Activated T-cell treated with anti-CD3 and anti-CD28 coated beads for 48 hours (primary cell): Measurements from ENCODE around the gene FAM204A.

Source experiments
- DNase-seq: peaks from one replicate; pipeline ENCODE4 v3.0.0-alpha.2; 2020; ENCODE audit warnings: low read depth

Gene FAM204A

GRCh38 chr10:118332236-118332635 is 9.9 kb downstream of the FAM204A start:
- DNase-seq, result no peak

DNA sequence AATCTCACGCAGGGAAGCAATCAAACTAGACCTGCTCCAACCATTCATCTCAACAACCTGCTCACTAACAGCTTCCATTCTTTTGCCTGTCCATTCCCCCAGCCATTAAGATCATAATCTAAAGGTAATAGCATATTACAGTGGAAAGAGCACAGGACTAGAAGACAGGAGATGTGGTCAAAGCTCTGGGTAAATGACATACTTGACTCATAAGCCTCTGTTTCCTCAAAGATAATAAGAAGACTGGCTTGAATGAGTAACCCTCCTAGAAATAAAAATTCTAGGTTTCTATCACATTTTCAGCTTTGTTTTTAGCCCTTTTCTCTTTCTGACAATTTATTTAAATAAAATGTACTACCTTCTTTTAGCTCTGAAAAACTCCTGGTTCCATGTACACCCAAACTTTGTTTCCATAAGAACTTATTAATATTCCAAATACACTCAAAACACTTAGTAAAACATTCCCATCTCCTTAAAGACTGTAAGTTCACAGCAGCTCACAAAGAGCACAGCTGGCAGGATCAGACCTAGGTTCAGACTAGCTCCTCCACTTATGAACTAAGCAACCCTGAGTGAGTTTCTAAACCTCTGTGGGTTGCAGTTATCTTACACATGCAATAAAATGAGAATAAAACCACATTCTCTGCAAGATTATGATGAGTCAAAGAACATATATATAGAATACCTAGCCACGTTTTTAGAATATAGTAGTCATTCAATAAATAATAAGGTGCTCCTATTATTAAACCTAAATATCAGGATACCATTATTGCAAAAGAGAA is 11.6 kb downstream of the FAM204A start:
- no peak for DNase-seq

DNA sequence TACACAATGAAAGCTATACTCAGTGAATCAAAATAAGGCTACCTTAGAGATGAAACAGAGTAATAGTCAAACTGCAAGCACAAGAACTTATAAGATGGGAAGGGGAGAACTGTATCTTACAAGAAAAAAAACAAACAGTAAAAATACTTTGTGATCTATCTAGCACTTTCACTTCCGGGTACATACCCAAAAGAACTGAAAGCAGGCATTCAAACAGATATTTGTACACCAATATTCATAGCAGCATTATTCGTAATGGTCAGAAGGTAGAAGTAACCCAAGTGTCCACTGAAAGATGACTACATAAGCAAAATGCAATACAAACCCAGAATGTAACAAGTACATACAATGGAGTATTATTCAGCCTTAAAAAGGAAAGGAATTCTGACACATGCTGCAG is 18.0 kb downstream of the FAM204A start:
- no peak for DNase-seq

- no peak for DNase-seq
Observed at GRCh38 chr10:118321724-118322575, 20.2 kb downstream of the FAM204A start.

DNA sequence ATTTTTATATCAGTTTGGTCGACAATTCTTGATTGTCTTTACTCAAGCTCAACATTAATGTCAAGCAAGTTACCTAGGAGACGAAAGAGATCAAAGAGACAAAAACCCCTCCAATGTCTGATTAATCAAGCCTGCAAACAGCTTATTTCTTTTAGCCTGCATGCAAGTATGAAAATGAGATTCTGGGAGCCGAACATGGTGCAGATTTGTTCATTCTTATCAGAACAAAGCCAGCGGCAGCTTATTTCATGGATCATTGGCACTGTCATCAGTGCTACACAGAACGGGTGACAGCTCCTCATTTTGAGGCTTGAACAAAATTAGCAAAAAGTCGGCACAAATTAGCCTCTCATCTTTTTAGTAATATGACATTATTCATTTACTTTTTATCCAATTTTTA is 26.5 kb downstream of the FAM204A start:
- DNase-seq, result no peak

DNA sequence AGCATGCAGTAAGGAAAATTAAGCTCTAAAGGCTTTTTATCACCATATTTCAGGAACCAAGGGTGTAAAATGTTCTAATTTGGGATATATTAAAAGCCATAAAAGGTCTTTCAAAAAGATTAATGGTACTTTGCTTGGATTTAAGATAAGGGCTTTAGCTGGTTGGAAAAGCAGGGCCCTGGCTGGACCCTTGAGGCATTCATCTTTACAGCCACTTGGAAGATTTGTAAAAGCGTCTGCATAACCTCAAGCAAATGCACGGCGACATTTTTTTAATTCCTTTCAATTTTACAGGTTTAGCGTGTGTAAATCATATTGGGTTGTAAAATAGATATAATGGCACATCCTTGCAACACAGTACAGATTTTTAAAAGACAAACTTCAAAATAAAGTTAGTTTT is 27.2 kb downstream of the FAM204A start:
- no peak for DNase-seq

DNA sequence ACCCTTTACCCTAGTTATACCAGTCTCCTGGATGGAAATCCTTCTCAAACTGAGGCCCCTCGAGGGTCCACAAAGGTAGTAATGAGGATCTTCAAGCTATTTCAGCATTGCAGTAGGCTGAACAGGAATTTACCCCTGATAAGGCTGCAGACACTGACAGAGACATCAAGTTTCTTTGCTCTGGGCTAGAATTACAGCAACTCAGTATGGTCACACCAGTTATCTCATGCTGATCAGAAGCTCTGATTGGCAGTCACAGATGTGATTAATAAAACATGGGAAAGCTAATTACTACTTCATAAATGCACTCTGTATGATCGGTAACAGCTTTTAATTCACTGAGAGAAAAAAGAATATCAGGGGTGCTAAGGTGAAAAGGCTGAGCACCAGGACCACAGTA is 30.6 kb downstream of the FAM204A start:
- DNase-seq, result no peak

DNA sequence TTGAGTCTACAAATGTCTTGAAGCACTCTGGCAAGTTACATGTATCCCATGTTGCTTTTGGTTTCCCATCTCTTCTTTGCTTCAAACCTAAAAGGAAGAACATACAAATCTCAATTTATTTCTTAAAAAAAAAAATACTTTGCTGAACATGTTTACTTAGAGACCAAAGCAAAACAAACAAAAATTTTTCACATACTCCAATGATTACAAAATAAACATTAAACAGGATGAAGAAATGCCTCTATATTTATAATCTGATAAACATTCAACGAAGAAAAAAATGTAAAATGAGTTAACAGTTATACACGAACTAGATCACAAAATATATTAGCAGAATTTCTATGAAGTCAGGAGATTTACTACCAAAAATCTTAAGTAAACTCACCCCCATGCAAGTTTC is 31.3 kb downstream of the FAM204A start:
- no peak for DNase-seq

DNA sequence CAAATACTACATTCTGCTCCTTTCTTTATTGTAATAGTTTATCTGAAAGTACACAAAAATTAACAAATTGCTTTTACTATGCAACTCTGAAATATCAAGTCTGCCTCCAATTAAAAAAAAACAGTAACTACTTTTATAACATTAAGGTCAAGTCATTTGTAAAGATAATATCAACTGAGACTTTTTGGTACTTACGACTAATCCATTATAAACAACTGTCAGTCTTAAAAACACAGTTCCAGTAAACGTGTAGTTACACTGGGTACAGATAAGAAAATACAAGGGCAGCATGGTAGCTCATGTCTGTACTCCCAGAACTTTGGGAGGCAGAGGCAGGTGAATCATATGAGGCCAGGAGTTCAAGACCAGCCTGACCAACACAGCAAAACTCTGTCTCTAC is 32.2 kb downstream of the FAM204A start:
- DNase-seq, result no peak

- no peak for DNase-seq
Observed at GRCh38 chr10:118308664-118309063, 33.5 kb downstream of the FAM204A start.

DNA sequence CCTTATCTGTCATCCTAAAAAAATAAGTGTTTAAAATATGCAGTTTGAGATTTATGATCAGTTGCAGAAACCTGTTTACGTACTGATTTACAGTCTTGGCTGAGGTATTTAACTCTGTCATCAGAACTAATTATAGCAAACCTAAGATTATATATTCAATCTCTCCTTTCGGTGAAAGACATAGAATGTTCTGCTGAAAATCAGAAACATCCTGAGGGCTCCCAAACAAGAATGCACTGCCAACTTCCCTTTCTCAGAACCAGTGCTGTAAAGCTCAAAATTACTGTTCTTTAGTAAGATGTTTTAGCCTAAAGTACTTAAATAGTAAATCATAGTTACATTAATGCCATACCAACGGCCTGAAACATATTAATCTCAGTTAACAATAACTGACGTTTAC is 34.3 kb downstream of the FAM204A start:
- no peak for DNase-seq

- no peak for DNase-seq
Observed at GRCh38 chr10:118307220-118307619, 34.9 kb downstream of the FAM204A start.

- no peak for DNase-seq
Observed at GRCh38 chr10:118305730-118306129, 36.4 kb downstream of the FAM204A start.

DNA sequence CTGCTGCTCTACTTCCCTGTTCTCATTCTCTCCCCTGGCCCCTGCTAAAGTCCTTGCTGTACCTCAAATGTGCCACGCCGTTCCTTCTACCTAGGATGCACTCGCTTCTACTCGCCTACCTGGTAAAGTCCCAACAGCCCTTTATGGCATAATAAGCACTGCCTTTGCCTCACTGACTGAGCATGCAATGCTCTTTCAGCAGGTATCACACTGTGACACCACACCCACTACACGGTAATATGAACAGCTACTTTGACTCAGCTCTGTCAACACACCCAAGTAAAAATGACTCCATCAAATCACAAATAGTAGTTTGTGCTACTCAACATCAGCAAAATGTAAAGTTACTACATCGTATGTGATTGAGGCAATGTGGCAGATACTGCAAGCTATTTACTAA is 37.6 kb downstream of the FAM204A start:
- no peak for DNase-seq

- DNase-seq, result no peak
Observed at GRCh38 chr10:118301211-118301610, 40.9 kb downstream of the FAM204A start.

DNA sequence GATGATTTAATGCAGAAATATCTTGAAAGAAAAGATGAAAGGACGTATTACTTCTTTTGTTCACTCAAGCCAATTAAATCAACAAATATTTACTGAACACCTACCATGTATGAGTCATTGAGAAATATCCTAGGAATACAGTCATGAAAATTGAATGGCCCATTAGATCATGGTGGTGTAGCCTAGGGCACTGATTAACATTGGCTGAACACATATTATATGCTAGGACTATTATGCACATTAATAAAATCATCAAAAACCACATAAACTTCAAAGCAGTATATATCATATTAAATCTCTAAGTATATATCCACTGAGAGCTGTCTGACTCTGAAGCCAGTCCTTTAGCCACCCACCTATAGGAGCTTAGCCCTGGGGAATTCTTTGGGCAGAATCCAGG is 41.8 kb downstream of the FAM204A start:
- no peak for DNase-seq

DNA sequence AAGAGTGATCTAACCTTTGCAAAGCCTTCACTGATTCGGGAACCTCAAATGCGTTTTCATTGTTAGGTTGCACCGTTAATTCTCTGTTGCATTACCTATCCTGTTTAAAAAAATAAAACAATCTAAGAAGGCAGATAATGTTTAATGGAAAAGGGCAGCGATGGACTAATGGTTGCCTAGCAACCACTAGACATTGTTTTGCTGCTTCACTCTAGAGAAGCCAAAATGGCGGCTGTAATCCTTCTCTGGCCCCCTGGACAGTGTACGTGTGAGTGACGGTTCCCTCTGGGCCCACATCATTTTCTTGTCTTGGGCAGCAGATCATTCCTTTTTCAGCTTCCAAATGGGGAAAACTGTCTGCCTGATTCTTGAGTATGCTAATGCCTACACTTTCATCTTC is 43.3 kb downstream of the FAM204A start:
- DNase-seq, result no peak

DNA sequence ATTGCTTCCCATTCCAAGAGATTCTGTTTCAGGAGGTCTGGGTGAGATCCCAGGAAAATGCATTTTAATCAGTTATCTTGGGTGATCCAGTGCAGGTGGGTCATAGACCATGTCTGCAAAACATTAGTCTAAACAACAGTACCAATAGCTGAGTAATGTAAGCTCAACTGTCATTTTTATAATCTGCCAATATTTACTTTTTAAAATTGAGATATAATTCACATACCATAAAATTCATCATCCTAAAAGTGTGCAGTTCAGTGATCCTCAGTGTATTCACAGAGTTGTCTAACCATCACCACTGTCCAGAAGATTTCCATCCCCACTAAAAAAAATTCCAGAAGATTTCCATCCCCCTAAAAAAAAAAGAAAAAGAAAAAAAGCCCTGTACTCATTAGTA is 51.0 kb downstream of the FAM204A start:
- no peak for DNase-seq

DNA sequence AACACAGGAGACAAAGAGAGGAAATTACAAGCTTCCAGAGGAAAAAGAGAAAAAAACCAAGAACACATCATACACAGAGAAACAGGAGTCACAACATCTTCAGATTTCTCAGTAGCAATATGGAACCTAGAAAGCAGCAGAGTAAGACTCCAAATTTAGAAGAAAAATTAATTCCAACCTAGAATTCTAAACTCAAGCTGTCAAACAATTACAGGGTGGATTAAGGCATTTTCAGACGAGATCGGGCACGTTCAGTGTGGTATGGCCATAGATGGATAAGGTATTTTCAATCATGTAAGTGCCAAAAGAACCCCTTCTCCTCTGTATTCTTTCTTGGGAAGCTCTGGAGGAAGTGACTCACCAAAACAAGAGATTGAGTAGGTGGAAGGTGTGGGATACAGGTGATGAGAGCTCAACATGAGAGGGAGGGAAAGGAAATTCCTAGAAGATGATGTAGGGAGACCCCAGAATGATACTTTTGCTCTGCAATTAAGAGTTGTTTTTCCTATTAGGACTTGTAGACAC is 51.6 kb downstream of the FAM204A start:
- no peak for DNase-seq

DNA sequence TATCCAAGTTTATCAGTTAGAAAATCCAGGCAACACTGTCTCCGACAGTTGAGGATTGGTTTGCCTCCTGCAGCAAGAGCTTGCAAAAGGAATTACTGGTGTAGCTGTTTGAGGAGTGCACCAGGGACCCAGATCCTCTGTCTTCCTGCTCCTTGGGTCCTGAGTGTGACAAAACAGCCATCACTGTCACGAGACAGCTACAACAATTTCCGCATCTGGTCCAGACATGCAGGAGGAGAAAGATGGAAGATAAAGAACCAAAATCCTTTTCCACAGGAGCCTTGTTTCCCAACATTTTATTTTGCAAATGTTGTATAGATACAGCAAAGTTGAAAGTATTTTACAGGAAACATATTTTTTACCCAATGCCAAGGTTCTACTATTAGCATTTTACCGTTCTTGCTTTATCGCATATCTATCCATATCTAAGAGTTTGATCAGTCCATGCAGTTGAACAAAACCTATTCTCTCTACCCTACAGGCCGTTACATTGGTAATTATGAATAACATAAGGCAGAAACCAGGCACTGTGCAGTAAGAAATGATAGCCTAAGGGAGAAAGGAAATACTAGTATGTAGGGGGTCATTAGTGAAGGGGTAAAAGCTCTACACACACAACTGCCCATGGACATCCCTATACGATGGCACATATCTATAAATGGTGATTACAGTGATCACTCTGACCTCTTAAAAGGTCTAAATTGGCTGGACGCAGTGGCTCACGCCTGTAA is 54.9 kb downstream of the FAM204A start:
- DNase-seq, result no peak

DNA sequence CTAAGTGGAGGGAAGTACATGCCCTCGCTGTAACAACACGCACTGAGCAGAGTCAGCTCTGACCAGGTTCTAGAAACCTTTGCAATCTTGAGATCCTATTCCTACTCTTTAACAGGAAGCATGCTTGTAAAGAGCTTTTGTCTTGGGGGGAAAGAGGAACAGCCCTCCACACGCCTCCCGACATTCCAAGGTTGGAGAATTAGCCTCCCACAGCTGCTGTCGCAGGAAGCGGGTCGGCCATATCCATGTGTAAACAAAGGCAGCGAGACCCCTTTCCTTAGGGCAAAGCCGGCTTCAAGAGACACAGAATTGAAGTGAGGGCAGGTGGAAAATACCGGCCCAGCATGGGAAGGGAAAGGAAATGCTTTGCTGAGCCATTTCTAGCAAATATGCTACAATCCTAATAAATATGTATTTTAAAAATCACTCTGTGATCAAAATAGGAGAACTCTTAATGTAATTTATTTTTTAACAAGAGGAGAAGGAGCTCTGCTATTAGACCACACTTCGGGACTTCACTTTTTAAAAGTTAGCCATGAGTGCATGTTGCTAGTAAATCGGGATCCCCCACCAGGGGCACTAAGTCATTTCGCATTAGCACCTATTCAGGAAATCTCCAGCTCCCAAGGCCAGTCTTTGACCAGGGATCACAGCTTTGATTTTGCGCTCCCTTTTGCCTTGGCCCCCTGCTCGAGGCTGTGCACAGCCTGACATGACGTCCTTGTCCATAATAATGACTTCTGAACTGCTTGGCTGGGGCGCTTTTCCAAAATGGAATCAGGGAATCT is 55.9 kb downstream of the FAM204A start:
- DNase-seq, result no peak

DNA sequence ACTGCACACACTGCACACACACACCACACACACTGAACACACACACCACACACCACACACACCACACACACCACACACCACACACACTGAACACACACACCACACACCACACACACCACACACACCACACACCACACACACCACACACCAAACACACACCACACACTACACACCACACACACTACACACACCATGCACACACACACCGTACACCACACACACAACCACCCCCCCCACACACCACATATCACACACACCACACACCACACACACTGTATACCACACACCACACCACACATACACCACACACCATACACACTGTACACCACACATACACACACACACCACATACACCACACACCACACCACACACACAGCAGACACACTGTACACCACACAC is 59.5 kb downstream of the FAM204A start:
- no peak for DNase-seq
